GM12873 (cell line): ENCODE results near the gene PADI1.

Experiments used
- CTCF ChIP-seq: IDR thresholded peaks from 2 replicates; pipeline ENCODE4 v1.5.1; 2012; ENCODE audit warnings: low read depth, mild to moderate bottlenecking, moderate library complexity, low read length, control low read depth; ENCODE audit not compliant: insufficient read depth; ENCODE audit errors: missing control alignments

PADI1 gene

GRCh38 chr1:17244821-17245740 is 40.2 kb downstream of the PADI1 start:
- TF ChIP-seq CTCF = no peak

GRCh38 chr1:17245816-17246325 is 40.9 kb downstream of the PADI1 start:
- no peak for TF ChIP-seq CTCF

GRCh38 chr1:17246971-17247370 is 42.0 kb downstream of the PADI1 start:
- no peak for TF ChIP-seq CTCF

GRCh38 chr1:17248781-17249180 is 43.9 kb downstream of the PADI1 start, which contains the start of gene PADI3:
PADI3 (plus strand) TSS chr1:17249098; CDS start chr1:17249138, 40 bp downstream.
- no peak for TF ChIP-seq CTCF

GRCh38 chr1:17250601-17251000 is 45.7 kb downstream of the PADI1 start:
- no peak for TF ChIP-seq CTCF

GRCh38 chr1:17251246-17251645 is 46.3 kb downstream of the PADI1 start:
- TF ChIP-seq CTCF = no peak

- TF ChIP-seq CTCF = no peak
Measured at GRCh38 chr1:17251701-17252376, 46.9 kb downstream of the PADI1 start.
